Thoracic aorta (tissue), 2 donors: ENCODE results near the gene SMAD1. TPM values are rescaled to one million over a fixed set of nuclear protein-coding genes. Genes with fewer than 3 reads are reported as not detected.

Experiments
- ATAC-seq: fragments of 150-250 bp; one replicate; pipeline ENCODE4 v1.8.0; 2017; ENCODE audit warnings: low read depth; ENCODE audit not compliant: insufficient number of reproducible peaks, low FRiP score
- DNase-seq: peaks from one replicate; pipeline ENCODE4 v3.0.0-alpha.2; 2020; ENCODE audit warnings: low spot score
- H3K27ac ChIP-seq, 2 donors: fragments of 200-600 bp; sonication (generic); 1 replicate in 1 of 2; 2 replicates in 1 of 2; pipeline ENCODE4 v1.5.1; 2016; ENCODE audit warnings: mild to moderate bottlenecking in 2 of 2, moderate library complexity in 2 of 2
- H3K27me3 ChIP-seq: fragments of 200-600 bp; sonication (generic); replicated peaks from 2 replicates; pipeline ENCODE4 v1.6.0; 2016; ENCODE audit warnings: mild to moderate bottlenecking; ENCODE audit not compliant: insufficient read depth
- H3K36me3 ChIP-seq: fragments of 200-600 bp; sonication (generic); one replicate; pipeline ENCODE4 v1.5.1; 2016
- H3K4me1 ChIP-seq, 2 donors: fragments of 200-600 bp; sonication (generic); 1 replicate in 1 of 2; 2 replicates in 1 of 2; pipeline versions ENCODE4 v1.5.1 to v1.6.0; 2016; ENCODE audit warnings: low read depth in 2 of 2, mild to moderate bottlenecking in 1 of 2; ENCODE audit not compliant: control insufficient read depth in 1 of 2
- H3K4me3 ChIP-seq: fragments of 200-600 bp; sonication (generic); 2 replicates; pipeline ENCODE4 v1.5.1; 2016; ENCODE audit warnings: mild to moderate bottlenecking
- H3K9me3 ChIP-seq: fragments of 200-600 bp; sonication (generic); 2 replicates; pipeline ENCODE4 v1.5.1; 2016
- total RNA-seq, 2 donors: library from RNA; depleted of rRNA; stranded (reverse); fragments of >200 nt; gene quantifications; one replicate each; pipeline versions ENCODE4 v1.1.0 to v1.2.3, GENCODE V29; 2016
- TF ChIP-seq, protein P1 (sequence below): fragments of 200-600 bp; sonication (generic); IDR thresholded peaks from one replicate; pipeline ENCODE4 v1.5.1; 2019; ENCODE audit warnings: antibody characterized with exemption

Gene SMAD1
- total RNA-seq, 2 donors from 2014 or later, result 39.9 to 55.2 TPM

DNA sequence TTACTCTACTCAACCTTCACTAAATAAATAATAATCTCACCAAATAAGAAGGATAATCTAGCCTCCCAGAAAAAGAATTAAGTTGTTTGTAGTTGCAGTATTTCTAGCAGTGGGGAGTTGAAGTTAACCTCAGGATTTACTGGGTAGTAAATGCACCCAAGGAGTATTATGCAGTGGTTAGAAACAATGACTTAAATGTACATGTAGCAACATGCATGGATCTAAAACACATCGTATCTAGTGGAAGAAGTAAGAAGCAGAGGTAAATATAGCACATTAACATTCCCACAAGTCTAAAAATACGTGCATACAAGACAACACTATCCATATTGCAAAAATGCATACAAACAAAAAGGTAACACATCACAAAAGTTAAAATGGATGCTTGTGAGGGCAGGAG lies 44.2 kb upstream of the SMAD1 start:
- Histone ChIP-seq H3K27me3 (no peaks in the 10 kb centered on the region), H3K4me1 (no peaks in the 10 kb centered on the region), H3K27ac (no peak overlapping the region), H3K4me3 (no peak overlapping the region), H3K9me3 (peaks cover 10% of the 10 kb centered on the region), H3K36me3 (no peaks in the 10 kb centered on the region)
- ATAC-seq (no peak), DNase-seq (no peak)
- TF ChIP-seq, protein P1, sequence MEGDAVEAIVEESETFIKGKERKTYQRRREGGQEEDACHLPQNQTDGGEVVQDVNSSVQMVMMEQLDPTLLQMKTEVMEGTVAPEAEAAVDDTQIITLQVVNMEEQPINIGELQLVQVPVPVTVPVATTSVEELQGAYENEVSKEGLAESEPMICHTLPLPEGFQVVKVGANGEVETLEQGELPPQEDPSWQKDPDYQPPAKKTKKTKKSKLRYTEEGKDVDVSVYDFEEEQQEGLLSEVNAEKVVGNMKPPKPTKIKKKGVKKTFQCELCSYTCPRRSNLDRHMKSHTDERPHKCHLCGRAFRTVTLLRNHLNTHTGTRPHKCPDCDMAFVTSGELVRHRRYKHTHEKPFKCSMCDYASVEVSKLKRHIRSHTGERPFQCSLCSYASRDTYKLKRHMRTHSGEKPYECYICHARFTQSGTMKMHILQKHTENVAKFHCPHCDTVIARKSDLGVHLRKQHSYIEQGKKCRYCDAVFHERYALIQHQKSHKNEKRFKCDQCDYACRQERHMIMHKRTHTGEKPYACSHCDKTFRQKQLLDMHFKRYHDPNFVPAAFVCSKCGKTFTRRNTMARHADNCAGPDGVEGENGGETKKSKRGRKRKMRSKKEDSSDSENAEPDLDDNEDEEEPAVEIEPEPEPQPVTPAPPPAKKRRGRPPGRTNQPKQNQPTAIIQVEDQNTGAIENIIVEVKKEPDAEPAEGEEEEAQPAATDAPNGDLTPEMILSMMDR, result no peak

DNA sequence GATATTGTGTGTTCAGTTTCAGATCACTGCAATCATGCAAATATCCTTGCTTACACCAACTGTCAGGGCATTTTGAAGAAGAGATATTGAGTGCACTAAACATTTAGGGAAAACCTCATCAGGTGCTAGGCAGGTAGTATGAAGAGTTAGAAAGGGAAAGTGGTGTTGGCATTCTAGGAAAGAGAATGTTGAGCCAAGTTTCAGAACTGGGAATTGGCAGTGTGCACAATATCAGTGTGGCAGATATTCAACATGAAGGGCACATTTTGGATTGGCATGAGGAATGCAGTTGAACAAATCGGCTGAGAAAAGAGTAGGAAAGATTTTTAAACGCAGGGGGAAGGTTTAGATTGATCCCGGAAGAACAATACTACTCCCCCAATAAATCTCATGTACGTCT lies 43.4 kb upstream of the SMAD1 start:
- Histone ChIP-seq H3K4me3 (no peak overlapping the region), H3K4me1 (no peaks in the 10 kb centered on the region), H3K27me3 (no peaks in the 10 kb centered on the region), H3K9me3 (peaks cover 10% of the 10 kb centered on the region), H3K36me3 (no peaks in the 10 kb centered on the region), H3K27ac (no peak overlapping the region)
- ATAC-seq (no peak), DNase-seq (no peak)
- TF ChIP-seq, protein P1, result no peak

DNA sequence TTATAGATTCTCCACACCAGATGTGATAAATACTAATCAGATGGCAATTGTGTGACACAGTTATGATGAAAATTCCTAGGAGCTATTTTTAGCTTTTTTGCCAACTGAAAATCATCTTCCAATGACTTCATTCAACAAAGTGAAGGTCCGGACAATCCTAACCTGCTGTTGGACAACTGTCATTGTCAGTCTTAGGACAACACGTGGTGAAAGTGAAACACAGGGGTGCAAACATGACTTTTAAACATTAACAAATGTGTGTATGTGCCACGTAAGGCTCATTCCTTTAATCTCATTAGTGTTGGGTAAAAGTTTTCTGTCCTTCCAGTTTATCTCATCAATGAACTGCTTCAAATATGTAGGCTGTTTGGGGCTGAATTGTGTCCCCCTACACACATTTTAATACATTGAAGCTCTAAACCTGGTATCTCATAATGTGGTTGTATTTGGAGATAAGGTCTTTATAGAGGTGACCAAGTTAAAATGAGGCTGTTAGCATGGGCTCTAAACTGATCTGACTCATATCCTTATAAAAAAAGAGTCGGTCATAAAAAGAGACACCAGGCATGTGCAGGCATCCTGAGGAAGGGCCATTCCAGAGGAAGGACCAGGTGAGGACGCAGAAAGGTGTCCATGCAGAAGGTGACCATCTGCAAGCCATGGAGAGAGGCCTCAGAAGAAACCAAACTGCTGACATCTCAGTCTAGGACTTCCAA lies 41.2 kb upstream of the SMAD1 start:
- H3K27ac ChIP-seq, result no peak overlapping the region
- no peaks in the 10 kb centered on the region for H3K36me3 ChIP-seq
- TF ChIP-seq, protein P1, result no peak
- DNase-seq (no peak), ATAC-seq (no peak)
- no peaks in the 10 kb centered on the region for H3K27me3 ChIP-seq
- peaks cover 2% of the 10 kb centered on the region for H3K9me3 ChIP-seq
- no peaks in the 10 kb centered on the region for H3K4me1 ChIP-seq
- no peak overlapping the region for H3K4me3 ChIP-seq

DNA sequence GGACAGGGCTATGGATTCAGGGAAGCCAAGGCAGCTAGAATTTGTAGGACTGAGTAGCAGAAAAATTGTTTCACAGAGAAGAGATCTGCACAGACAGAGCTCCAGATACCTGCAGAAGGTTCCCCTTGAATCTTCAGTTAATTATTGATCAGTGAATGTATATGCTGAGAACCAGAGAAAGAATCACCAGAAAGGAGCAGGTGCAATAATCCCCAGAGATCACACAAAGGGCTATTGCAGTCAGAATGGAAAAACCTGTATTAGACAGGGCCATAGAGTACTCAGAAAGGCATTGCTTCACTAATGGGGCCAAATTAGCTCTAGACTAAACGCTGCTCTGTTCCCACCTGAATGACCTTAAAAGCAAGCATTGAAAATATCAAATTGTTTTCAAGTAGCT lies 35.5 kb upstream of the SMAD1 start:
- H3K36me3 ChIP-seq, result no peaks in the 10 kb centered on the region
- ATAC-seq (peak; percentile 20), DNase-seq (no peak)
- no peak overlapping the region for H3K4me3 ChIP-seq
- no peaks in the 10 kb centered on the region for H3K4me1 ChIP-seq
- peaks cover 3% of the 10 kb centered on the region for H3K9me3 ChIP-seq
- H3K27me3 ChIP-seq, result no peaks in the 10 kb centered on the region
- H3K27ac ChIP-seq, result no peak overlapping the region
- TF ChIP-seq, protein P1, result no peak

DNA sequence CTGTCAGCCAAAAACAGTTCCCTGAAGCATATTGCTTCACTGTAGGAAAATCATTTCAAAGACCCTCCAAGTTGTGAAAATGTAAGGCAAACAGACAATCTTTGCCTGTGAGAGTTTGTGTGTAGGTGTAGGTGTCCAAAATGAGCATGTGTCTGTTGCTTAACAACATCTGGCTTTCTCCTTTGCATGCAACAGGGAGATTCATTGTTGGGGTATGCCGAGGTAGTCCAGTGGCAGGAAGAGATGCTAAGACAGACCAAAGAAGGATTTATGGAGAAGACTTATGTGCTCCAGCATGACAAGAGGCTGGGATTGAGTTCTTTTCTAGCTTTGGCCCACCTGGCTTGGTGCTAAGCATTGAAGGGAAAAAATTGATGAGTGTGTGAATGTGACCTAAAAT lies 29.8 kb upstream of the SMAD1 start:
- H3K27me3 ChIP-seq, result no peaks in the 10 kb centered on the region
- DNase-seq (no peak), ATAC-seq (no peak)
- H3K36me3 ChIP-seq, result no peaks in the 10 kb centered on the region
- H3K4me1 ChIP-seq, result no peaks in the 10 kb centered on the region
- no peaks in the 10 kb centered on the region for H3K9me3 ChIP-seq
- no peak overlapping the region for H3K27ac ChIP-seq
- TF ChIP-seq, protein P1, result no peak
- H3K4me3 ChIP-seq, result no peak overlapping the region
